Adipose tissue (tissue), 3 donors: ENCODE data around the gene FCHSD2. TPM values are rescaled to one million over a fixed set of nuclear protein-coding genes. Genes with fewer than 3 reads are reported as not detected.
"Not testable (repeated sequence)": the region's sequence is repeated elsewhere in the genome, so short reads cannot be mapped to it uniquely, and the experiment has no call there.

Experiments used
- H3K27ac ChIP-seq: one replicate; pipeline ENCODE4 v1.5.1; 2013; ENCODE audit warnings: low read depth, low read length
- WGBS, 3 donors: extraction: QIAGEN DNeasy Blood & Tissue Kit; methylation state at CpG; one replicate each; pipeline ENCODE4 v1.1.7; 2013; 5-methylcytosine and 5-hydroxymethylcytosine counted together
- polyA plus RNA-seq, 3 donors: library from polyadenylated mRNA; stranded (reverse); fragments of 200-250 nt; gene quantifications; one replicate each; pipeline ENCODE4 v1.2.3, GENCODE V29; 2013
- donor health status: healthy with polysubstance abuse.
- donor health status: Bipolar disorder and iron deficiency.
- donor health status: healthy.

The FCHSD2 gene
- polyA plus RNA-seq, 3 donors = 4.9 to 17.8 (median 16.3) TPM

GRCh38 chr11:73091521-73092305 is 50.4 kb downstream of the FCHSD2 start:
- 94 to 97% (median 96%) methylated on average over 9 of the region's 9 CpGs for WGBS, 3 donors
- H3K27ac ChIP-seq = no peak overlapping the region

DNA sequence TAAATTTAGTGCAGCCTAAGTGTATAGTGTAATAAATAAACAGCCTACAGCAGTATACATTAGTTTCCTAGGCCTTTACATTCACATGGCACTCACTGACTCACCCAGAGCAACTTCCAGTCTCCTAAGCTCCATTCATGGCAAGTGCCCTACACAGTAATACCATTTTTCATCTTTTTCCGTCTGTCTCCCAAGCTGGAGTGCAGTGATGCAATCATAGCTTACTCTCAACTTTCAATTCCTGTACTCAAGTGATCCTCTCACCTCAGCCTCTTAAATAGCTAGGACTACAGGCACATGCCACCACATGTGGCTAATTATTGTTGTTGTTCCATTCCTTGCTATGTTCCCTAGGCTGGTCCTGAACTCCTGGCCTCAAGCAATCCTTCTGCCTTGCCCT is 54.4 kb downstream of the FCHSD2 start:
- WGBS, 3 donors = 51 to 100% (median 64%) methylated on average over 1 of the region's 1 CpG
- H3K27ac ChIP-seq = no peak overlapping the region

DNA sequence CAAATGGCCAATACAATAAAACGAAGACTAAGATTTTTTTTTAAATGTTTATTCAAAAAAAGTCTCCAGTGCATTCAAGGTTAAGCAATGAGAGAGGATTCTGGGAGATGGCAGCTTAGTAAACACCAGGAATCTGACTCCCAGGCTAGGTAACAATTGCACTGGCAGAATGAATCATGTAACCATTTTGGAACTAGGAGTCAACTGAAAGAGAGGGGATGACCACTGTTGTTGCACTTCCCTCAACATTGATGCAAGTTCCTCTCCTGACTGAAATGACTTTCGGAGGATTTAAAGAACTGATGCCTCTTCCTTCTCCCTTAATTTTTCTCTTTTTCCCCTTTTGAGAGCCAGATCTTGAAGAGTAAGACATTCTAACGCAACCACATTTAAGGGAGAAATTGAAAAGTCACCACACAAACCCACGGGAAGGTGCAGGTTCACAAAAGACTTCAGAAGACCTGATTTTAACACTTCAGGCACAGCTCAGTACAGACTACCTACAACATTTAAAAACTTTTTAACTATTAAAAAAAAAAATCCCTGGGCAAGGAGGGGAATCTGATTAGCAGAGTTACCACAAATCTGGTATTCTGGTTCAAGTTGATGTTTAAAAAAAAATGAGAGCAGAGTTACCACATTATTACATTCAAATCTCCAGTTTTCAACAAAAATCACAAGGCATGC is 56.8 kb downstream of the FCHSD2 start:
- H3K27ac ChIP-seq = no peak overlapping the region
- WGBS, 3 donors = 66 to 74% (median 72%) methylated on average over 4 of the region's 4 CpGs

GRCh38 chr11:73078631-73079030 is 63.5 kb downstream of the FCHSD2 start:
- H3K27ac ChIP-seq = no peak overlapping the region
- WGBS, 3 donors = 98 to 99% (median 98%) methylated on average over 9 of the region's 9 CpGs

- H3K27ac ChIP-seq = no peak overlapping the region
Observed at GRCh38 chr11:73077454-73077853, 64.7 kb downstream of the FCHSD2 start.

- WGBS, 3 donors = 89 to 93% (median 90%) methylated on average over 1 of the region's 1 CpG
- H3K27ac ChIP-seq = no peak overlapping the region
Observed at GRCh38 chr11:73074319-73074718, 67.8 kb downstream of the FCHSD2 start.

DNA sequence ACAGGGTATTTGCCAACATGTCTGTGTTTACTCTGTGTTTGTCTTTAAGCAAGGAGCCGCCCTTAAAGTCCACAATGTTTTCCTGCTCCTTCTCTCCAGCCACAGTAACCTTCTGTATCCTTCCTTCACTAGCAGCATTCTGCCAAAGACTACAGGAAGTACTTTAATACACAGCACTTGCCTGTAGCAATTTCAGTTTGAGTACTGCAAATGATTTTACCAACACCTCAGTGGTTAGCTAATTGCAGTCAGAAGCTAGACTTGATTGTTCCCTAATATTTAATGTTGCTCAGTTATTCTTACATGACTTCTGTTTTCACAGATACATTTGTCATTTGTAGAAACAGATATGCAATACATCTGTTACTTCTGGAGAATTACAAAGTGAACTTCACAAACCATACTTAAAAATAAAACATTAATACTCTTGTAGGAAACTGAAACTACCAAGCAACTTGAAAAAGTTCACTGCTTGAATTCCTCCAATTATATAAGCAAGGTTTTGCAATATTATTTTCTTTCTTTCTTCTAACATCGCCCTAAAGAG is 69.1 kb downstream of the FCHSD2 start:
- WGBS, 3 donors = 6 to 11% (median 8%) methylated on average over 2 of the region's 2 CpGs
- no peak overlapping the region for H3K27ac ChIP-seq

- WGBS, 3 donors = 95 to 99% (median 98%) methylated on average over 3 of the region's 3 CpGs
- no peak overlapping the region for H3K27ac ChIP-seq
Observed at GRCh38 chr11:73070653-73071052, 71.5 kb downstream of the FCHSD2 start.

- 94 to 97% (median 95%) methylated on average over 3 of the region's 3 CpGs for WGBS, 3 donors
- not testable (repeated sequence) for H3K27ac ChIP-seq
Observed at GRCh38 chr11:73061857-73062424, 80.2 kb downstream of the FCHSD2 start.

DNA sequence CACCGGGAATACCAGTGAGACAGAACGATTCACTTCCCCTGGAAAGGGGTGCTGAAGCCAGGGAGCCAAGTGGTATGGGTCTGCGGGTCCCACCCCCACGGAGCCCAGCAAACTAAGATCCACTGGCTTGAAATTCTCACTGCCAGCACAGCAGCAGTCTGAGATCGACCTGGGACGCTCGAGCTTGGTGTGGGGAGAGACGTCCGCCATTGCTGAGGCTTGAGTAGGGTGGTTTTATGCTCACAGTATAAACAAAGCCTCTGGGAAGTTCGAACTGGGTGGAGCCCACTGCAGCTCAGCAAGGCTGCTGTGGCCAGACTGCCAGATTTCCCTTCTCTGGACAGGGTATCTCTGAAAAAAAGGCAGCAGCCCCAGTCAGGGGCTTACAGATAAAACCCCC is 80.7 kb downstream of the FCHSD2 start:
- WGBS, 3 donors = 82 to 93% (median 88%) methylated on average over 10 of the region's 10 CpGs
- not testable (repeated sequence) for H3K27ac ChIP-seq

GRCh38 chr11:73059915-73060314 is 82.2 kb downstream of the FCHSD2 start:
- 82 to 96% (median 86%) methylated on average over 1 of the region's 1 CpG for WGBS, 3 donors
- H3K27ac ChIP-seq = no peak overlapping the region

DNA sequence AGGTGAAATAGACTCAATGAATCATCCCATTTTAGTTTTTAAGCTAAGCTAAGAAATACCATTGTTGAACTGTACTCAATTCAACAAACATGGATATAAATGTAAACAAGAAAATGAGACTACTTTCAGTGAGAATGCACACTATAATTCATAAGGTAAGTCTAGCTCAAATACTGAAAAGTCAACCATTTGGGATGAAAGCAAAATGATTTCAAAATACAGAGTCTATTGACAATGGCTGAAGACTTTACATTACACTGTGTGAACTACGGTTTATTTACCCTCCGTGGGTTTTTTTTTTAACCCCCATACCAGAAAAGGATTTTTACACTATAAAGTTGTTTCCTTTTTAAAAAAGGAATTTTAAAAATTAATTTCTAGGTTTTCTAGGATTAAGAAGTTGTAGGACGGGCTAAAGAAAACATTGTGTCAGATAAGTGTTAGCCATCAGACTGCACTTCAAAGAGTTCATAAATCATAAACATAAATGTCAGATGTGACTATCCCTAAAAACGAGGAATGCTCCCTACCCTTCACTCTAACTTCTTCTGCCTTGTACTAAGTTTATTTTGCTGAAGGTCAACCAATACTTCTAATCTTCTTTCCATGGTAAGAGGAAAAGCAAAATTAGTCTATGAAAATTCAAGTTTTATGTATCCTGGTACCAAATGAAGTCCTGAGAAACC is 83.0 kb downstream of the FCHSD2 start:
- WGBS, 3 donors = 56 to 87% (median 74%) methylated on average over 4 of the region's 4 CpGs
- H3K27ac ChIP-seq = no peak overlapping the region

- WGBS, 3 donors = 73 to 86% (median 83%) methylated on average over 3 of the region's 3 CpGs
Observed at GRCh38 chr11:73055655-73056354, 86.3 kb downstream of the FCHSD2 start.

DNA sequence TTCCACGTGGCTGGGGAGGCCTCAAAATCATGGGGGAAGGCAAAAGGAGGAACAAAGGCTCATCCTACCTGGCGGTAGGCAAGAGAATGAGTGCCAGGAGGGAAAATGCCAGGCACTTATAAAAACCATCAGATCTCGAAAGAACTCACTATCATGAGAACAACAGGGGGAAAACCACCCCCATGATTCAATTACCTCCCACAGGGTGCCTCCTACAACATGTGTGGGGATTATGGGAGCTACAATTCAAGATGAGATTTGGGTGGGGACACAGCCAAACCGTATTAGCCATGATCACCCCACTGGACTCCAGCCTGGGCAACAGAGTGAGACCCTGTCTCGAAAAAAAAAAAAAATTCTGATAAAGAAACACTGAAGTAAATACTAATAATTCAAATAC is 87.1 kb downstream of the FCHSD2 start:
- H3K27ac ChIP-seq = no peak overlapping the region
- 81 to 91% (median 91%) methylated on average over 5 of the region's 5 CpGs for WGBS, 3 donors

More at GRCh38 chr11:73055655-73056354, 86.3 kb downstream of the FCHSD2 start:
- no peak overlapping the region for H3K27ac ChIP-seq

GRCh38 chr11:73053964-73054363 is 88.2 kb downstream of the FCHSD2 start:
- no peak overlapping the region for H3K27ac ChIP-seq
- WGBS, 3 donors = 72 to 92% (median 76%) methylated on average over 1 of the region's 1 CpG

GRCh38 chr11:73048446-73048845 is 93.7 kb downstream of the FCHSD2 start:
- 88 to 94% (median 92%) methylated on average over 3 of the region's 3 CpGs for WGBS, 3 donors
- no peak overlapping the region for H3K27ac ChIP-seq

DNA sequence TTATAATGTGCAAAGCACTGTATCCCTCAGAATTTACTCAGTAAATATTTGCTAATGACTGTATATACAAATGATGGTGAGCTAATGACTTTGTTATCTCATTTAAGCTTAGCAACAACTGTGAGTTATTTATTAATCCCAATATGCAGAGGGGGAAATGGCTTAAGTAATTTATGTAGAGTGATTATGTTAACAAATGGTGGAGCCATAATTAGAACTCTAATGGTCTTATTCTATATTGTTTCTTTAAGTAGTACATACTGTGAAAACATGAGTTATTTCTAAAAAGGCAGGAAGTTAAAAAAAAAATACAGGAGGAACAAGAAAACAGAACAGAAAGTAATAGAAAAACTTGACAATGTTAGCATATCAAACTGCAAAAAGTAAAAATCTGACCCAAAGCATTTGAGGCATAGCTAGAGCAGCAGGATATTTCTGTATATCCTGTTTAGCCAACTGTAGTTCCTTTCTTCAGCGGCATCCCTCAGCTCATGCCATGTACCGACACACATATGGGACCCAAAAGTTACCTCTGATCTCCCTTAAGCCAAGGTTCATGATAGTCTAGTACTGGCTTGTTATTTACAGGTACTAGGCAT is 94.2 kb downstream of the FCHSD2 start:
- 31 to 77% (median 33%) methylated on average over 2 of the region's 2 CpGs for WGBS, 3 donors

DNA sequence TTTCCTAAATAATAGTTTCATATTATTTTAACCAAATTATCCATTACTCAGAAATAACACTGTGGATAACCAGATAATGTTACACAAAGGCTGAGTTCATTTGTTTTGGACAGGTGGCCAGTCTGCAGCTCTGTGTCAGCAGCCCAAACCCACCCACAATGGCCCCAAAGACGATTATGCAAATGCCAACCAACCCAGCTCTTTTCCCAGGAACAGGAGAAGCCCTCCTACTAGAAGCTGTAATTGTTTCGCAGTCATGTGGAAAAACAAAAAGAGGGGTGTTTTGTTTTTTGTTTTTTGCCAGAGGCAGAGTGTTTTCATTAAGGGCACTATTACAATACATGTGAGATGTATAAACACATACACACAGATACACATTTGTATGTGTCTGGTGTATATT is 102.1 kb downstream of the FCHSD2 start:
- H3K27ac ChIP-seq = no peak overlapping the region
- WGBS, 3 donors = 81 to 86% (median 86%) methylated on average over 2 of the region's 2 CpGs

More for the DNA sequence above, 94.2 kb downstream of the FCHSD2 start:
- no peak overlapping the region for H3K27ac ChIP-seq
